Inferior parietal cortex (tissue), 1 donor: ENCODE measurements around the gene STK32C.

Source experiments
- DNase-seq: peaks from one replicate; pipeline ENCODE4 v3.0.0-alpha.2; 2016; ENCODE audit errors: extremely low spot score

STK32C gene

DNA sequence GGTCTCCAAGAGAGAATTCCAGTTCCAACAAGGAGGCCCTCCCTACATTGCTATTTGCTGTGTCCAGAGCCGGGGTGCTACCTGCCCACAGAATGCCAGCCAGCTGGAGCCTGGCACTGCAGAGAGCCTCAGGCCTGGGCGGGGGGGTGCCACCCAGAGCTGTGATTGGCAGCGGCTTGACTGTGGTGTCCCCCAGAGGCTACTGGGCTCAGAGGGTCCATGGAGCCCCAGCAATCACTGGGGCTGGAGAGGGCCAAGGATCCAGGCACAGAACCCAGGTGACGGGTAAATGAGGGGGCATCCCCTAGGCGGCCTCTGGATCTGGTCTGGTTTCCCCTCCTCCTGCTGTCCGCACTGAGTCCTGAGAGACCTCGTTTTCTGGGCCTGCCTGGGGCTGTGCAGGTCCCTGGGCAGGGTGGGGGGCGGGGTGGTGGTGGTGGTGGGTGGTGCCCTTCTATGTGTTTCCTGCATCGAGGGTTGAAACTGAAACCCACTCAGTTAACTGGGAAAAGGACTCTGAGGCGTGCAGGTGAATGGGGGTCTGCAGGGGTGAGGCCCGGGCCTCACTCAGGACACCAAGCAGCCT, 108.4 kb downstream of the STK32C start:
- no peak for DNase-seq

DNA sequence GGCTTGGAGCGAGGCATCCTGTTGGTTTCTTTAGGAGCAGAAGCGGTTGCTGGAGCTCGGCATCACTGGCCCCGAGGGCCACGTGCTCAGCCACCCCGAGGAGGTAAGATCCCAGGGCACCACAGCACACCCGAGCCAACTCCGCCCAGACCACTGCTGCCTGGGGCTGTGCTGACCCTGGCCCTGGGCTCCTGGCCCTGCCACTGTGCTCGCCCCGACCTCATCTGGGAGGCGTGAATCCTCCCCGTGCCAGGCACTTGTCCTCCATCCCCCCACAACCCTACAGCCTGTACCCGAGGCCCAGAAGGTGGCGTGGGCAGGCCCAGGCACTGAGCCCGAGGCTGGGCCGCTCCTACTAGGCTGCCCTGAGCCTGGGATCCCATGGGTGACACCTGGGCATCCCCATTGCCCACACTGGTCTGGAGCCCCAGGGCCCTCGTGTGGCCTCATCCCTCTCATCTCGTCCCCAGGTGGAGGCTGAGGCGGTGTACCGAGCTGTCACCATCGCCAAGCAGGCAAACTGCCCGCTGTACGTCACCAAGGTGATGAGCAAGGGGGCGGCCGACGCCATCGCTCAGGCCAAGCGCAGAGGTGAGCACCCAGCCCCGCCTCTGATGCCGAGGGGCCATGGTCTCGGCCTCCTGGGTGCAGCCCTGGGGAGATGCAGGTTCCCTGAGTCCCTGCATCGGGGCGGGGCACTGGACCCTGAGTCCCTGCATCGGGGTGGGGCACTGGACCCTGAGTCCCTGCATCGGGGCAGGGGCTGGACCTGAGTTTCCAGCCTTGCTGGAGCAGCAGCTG, 109.2 kb downstream of the STK32C start:
- DNase-seq: no peak

DNA sequence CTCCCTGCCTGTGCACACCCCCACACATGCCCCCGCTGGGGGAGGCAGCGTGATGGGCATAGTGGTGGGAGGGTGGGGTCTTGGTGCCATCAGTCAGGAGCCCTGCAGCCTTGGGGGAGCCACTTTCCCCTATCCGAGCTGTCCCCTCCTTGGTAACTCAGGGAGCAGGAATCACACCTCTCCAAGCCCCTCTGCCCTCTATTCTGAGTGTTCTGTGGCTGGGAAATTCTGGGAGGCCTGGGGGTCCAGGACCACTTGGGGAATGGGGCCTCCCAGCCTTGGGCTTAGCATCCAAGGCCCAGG, 109.7 kb downstream of the STK32C start:
- no peak for DNase-seq

DNA sequence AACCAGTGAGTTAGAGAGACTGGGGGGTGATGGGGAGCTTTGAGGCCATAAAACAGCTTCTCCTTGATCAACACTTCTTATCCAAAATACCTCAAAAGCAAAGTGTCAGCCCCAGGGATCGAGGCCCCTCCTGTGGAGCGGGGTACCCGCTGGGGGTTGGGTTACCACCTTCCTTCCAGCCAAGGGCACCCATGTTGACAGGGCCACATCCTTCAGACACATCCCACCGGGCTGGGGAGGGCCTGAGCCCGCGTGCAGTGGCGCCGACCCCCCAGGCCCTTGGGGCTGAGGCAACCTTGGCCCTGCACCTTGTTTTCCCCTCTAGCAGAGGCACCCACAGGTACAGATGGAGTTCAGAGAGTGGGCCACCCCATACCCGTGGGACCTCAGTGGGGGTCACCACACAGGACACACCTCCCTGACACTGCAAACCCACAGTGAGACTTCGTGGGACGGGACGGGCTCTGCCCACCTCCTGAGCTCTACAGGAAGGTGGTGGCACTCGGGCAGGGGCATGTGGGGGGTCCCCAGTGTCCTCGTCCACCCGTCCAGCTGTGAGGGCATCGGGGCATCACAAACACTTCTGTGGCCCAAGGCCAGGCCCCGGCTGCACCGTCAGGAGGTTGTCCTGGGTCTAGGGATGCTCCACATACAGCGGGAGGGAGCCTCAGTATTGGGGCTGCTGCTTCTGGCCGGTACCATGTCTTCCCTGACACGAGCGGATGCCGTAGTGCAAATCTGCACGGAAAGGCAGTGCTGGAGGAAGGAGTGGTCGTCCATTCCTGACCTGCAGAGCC, 110.3 kb downstream of the STK32C start:
- DNase-seq: no peak

DNA sequence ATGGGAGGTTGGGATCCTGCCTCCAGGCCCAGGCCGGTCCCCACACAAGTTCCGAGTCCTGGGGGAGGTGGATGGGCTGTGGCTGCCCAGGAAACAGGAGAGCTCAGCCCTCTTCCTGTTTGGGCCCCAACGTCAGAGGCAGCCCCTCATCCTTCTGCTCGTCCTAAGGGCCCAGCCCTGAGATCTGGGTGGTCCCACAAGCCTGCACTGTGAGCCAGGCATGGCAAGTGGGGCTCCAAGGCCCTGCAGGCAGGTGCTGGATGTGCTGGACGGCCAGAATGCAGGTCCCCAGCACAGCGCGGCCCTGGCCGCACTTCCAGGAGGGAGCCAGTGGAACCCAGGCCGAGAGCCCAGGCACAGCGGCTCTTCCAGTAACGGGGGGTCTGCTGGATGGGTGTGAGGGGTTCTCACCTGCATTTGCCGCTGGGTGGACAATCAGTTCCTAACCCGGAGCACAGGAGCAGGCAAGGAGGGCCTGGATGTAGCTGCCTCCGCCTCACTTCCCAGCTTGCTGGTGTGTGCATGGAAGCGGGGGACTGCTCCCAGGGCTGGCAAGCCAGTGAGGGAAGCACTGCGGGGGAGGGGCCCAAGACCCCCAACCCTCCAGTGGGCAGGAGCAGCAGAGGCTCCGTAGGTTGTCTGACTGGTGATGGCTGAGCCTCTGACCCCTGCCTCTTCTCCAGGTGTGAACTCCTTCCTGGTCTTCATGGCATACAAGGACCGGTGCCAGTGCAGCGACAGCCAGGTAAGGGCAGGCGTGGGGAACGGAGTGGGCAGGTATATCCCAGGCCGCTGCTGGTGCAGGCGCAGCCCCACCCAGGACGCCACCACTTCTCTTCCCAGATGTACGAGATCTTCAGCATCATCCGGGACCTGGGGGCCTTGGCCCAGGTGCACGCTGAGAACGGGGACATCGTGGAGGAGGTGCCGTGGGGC, 111.3 kb downstream of the STK32C start:
- no peak for DNase-seq

DNA sequence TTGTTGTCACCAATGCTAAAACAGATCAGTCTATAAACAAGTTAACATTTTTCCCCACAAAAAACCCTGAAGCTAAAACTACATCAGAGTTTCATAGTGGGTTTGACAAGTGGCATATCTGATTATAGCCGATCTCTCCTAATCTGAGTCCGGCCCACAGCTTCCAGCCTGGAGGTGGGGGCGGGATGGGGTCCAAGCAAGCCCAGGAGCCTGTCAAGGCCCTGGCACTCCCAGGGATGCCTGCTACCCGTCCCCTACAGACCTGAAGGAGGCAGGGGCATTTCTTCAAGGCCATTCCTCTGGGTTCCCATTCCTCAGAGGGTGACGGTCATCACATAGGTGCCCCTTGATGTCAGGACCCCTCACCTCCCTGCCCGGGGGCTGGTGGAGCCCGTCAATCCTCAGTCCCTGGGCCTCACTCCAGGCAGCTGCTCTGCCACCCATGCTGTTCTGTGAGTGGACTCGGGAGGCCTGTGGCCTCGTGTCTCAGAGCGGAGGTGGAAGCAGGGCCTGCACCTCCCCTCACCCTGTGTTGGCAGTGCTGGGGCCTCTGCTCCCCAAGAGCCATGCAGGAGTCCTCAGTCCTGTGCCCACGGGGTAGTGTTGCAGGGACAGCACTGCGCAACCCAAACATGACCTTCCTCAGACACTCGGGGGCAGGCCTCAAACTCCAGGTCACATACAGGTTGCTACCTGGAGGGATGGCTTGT, 112.2 kb downstream of the STK32C start:
- DNase-seq: no peak

DNA sequence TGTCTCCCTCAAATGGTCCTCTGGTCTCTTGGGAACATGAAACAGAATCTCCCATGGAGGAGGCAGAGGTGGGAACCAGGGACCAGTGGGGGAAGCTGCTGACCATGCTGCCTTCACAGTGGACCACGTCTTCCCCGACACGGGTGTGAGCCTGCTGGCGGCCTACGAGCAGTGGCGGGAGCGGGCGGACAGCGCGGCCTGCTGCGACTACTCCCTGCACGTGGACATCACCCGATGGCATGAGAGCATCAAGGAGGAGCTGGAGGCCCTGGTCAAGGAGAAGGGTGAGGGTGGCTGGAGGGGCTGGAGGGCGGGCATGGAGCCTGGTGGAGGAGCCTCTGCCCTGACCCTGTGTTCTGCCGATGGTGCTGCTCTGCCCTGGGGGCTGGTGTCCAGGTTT, 113.0 kb downstream of the STK32C start:
- DNase-seq: no peak

DNA sequence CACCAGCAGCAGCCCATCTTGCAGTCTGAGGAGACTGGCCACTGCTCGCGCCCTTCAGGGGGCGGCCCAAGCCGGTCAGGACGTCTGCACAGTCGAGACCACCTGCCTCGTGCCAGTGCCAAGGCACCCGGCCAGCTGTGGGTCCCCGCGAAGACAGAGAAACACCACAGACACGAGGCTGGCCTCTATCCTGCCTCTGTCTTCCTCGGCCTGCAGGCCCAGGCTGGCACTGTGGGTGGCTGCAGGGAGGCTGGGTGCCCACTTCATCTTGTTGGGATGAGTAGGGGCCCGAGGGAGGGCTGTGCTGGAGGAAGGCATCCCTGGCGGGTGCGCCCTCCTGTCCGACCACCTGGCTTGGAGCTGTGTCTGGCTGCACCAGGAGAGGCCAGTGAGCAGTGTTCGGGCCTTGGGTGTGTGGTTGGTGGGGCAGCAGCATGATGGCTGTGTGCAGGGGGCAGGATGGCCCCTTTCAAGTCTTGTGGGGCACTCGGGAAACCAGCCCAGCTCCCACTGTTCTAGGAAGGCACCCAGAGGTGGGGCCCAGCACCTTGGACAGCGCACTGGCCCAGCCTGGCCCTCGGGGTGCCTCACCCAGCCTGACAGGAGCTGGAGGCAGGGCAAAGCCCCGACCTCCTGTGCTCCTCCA, 113.7 kb downstream of the STK32C start:
- DNase-seq: no peak

DNA sequence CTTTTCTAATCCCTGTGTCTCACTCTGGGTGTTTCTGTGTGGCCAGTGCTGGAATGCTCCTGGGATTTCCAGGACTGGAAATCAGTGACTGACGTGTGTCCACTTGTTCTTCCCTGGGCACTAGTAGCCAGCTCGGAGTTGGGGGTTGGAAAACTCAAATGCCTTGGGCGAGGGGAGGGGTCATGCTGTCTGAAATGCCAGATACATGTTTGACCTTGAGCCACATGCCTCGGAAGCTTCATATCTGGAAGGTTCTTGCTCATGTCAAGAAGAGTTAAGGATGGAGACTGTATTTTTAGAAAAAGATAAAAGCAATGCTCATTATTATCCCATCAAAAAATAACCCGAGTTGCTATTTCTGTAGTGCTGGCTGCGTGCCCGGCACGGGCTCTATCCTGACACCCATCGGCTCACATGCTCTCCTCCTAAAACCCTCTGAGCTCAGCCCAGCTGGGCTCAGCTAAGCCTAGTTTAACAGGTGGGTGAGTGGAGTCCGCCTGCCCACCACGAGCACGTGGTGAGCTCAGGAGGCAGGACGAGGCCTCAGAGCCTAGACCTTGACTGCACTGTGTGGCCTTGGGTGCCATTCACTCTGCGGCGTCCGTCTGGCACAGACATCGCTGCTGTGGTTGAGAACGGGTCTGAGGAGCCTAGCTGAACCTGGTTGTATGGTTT, 114.6 kb downstream of the STK32C start:
- DNase-seq: no peak

DNA sequence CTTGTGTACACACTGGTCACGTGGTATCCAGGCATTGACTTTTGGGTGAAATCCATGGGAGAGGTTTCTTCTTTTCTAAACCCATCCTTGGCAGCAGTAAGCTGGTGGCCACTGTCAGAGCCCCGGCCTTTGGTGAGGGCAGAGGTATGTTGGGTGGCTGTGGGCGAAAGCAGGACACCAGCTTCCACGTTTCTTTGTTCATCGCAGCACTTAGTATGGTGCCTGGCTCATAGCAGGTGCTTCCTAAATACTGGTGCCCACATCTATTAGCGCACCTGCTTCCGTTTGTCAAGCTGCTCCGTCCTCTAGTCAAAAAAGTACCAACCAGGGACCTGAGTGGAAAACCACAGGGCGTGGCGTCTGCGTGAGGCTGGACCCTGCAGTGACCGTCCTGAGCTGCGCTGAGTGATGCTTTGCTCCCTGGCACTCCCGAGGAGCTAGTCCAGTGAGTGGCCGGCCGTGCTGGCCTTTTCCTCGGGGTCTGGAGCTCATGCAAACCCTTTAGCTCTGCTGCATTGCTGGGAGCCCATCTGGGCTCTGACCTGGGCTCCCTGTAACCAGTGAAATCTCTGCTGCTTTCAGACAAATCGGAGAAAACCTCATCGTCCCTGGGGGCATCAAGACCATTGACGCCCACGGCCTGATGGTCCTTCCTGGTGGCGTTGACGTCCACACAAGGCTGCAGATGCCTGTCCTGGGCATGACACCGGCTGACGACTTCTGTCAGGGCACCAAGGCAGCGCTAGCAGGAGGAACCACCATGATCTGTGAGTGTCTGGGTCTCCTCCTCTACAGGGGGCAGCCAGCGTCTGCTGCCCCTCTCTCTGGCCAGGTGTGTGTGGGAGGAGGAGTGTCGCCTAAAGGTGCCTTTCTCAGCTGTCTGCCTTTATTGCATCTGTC, 115.4 kb downstream of the STK32C start:
- DNase-seq: no peak

DNA sequence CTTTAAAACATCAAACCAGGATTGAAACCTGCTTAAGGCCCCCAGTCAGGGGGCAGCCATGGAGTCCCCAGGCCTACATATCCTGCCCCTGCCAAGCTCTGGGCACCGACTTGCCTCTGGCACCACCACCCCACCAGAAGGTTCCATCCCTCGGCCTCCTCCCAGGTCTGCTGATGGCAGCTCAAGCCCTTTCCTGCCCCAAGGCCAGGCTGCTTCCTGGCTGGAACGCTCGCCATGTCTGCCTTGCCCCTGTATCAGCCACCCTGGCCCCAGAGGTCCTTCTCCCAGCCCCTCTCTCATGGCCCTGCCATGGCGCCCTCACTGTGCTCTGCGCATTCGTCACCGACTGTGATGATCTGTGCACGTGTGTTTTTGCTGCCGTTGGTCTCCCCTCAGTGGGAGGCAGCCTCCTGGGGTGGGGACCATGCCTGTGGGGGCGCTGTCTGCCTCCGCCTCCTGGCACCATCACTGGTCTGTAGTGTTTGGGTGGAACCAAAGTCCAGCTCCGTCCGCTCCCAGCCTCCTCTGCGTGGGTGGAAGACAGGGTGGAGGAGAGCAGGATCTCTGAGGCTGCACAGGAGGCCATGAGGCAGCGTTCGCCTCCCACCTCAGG, 117.8 kb downstream of the STK32C start:
- DNase-seq: no peak

DNA sequence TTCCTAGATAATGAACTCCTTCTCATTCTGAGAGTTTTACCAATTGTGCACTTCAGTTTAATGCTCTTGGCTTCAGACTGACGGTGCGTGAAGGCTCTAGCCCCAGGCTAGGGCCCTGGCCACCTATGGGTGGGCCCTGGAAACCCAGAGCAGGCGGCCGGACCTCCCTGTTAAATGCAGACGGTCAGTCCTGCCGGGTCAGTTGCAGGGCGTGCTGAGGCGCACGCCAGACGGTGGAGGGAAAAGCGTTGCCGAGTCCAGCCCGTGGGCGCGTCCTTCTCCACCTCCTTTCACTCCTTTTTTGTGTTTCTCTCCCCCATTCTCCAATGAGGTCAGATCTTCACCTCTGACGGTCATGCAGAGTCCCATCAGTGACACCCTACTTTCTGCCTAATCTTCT, 118.7 kb downstream of the STK32C start:
- DNase-seq: no peak

DNA sequence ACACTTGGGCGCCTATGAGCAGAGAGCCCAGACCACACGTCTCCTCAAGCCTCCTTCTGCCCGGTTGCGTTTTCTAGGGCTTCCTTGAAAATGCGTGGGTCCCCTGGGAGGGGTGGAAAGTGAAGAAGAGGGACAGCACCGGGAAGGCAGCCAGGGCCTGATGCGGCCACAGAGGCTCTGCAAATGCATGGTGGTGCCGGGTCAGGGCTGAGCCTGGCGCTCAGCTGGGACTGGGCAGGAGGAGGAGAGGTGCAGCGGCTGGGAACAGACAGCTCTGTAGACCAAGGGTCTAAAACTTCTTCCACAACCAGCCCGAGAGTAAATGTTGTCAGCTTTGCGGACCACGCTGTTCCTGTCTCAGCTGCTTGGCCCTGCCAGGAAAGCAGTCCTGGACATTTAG, 119.4 kb downstream of the STK32C start:
- no peak for DNase-seq

DNA sequence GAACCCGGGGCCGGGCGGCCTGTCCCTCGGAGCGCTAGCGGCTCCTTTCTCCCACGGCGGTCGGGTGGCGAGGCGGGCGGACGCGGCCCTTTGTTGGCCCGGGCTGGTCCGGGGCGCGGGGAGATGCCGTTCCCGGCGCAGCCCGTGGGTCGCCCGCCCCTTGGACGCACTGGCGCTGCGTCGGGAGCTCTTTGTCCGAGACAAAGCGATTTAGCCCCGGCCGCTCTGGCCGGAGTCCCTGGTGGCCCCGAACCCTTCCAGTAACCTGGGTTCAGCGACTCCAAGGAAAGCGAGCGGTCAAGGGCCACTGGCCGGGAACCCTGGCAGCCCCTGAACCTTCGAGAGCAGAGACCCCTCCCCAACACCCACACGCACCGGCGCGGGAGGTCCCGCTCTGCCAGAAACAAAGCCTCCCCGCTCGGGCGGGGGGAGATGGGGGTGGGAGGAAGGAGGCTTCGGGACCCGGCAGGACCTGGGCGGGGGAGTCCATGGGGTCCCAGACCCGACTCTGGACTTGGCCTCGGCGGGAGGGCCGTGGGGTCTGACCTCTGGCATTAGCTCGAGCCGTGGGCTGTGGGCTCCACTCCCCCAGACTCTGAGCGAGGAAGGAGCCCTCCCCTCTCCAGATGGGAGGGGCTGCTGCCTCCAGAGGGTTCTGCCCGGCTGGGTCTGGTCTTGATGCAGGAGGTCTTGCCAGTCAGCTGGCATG, 120.2 kb downstream of the STK32C start:
- no peak for DNase-seq

DNA sequence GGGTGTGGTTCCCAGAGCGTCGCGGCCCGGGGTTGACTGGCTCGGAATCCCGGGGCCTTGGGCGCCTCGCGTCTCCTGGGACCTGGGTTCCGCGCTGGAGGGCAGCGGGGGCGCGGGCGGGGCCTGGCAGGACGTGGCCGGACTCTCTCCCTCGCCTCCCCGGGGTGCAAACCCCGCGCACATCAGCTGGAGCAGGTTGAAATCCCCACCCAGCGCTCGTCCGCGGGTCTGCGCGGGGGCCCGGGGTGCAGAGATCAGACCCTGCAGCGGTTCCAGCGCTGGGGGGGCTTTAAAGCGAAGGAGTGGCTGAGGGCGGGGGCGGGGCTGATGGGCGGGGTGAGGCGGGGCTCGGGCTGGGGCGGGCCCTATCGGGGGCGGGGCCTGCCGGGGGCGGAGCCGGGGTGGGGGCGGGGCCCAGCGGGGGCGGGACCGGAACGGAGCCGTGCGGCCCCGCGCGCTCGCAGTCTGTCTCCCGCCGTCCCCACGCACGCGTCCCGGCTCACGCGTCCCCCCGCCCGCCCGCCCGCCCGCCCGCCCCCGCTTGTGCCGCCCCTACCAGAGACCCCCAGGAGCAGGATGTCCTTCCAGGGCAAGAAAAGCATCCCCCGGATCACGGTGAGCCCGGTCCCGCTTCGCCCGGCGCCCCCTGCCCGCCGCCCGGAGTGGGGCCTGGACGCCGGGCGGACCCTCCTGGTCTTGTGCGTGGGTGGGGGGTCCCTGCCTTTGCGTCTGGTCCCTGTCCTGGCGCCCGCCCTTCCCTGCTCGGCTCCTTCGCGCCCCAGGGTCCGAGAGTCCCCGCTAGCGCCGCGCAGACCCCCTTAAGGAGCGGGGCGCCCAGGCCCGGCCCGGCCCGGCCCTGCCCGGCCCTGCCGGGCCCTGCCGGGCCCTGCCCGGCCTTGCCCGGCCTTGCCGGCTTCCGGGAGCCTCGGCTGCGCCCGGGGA, 121.0 kb downstream of the STK32C start, which contains the start of gene DPYSL4:
Gene DPYSL4, plus strand, starts transcription at position 461 of the 942 bp plus-strand sequence. Its CDS starts 116 bp downstream, at position 577.
- DNase-seq: no peak

DNA sequence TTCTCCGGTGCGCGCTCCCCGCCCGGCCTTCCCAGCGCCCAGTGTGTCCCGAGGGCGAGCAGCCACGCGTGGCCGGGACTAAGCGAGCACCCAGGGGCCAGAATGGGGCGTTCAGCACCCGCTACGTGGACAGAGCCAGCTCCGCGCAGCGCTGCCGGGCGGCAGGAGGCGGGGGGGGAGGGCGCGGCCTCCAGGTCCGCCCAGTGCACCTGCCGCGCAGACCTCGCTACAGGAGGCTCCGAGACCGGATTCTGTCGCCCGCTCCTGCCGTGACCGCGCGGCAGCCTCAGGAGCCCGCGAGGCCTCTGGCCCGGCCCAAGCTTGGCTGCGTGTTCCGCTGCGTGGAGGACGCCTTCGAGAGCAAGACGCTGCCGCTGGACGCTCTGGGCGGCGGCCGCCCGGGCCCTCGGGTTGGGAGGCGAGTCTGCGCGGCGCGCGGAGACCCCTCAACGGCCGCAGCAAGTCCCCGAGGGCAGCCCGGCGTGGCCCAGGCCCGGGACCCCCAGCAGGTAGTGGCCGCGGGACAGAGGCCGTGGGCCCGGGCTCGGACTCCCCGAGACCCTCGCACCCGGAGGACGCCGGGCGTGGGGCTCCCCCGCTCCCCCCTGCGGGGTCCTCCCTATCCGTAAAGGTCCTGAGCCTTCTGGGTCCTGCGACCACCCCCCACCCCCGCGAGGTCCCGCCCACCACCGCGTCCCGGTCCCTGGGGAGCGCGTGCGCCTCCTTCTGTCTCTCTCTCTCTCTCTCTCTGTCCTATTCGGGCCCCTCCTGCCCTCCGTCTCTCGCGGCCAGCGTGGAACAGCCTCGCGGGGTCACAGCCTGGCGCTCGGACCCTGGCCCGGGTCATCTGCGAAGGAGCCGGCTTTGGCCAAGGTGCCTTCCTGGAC, 121.9 kb downstream of the STK32C start:
- no peak for DNase-seq
